GM11168 (cell line): Measurements from ENCODE around the gene SHMT2.

ENCODE experiments used
- in situ Hi-C: fragments of 300-500 bp; cut with MboI; formaldehyde crosslinking; loops from one replicate; pipeline ENCODE4 v1.12.0; 2022; ENCODE audit warnings: low sequenced_read_pairs; ENCODE audit not compliant: unreplicated experiment

The SHMT2 gene

DNA sequence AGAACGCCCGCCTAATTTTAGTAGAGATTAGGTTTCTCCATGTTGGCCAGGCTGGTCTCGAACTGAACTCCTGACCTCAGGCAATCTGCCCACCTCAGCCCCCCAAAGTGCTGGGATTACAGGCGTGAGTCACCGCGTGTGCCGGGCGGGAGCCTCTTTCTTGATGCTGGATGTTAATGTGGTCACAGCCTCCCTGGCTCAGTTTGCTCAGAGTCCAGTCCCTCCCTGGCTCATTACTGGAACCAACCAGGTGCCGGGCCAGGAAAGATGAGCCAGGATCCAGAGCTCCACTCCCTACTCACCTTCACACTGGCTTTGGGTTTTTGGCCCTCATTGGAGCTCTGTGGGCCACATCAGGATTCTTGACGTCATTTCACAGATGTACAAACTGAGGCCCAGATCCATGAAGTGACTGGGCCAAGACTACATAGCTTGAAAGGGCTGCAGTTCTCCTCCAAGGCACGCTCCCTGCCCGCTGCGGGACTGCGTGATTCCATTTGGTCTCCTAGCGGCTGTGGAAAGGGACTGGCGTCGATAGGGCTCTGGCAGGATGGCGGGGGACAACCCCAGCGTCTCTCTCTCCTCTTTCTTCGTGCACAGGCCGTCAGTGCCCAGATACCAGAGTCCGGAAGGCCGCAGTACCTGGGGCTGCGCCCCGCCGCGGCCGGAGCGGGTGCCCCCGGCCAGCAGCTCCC lies 5.1 kb upstream of the SHMT2 start:
- in situ Hi-C loops = no loop called here

- in situ Hi-C loops = no loop called here
Observed at GRCh38 chr12:57224973-57225679, 4.4 kb upstream of the SHMT2 start.

- in situ Hi-C loops = no loop called here
Observed at GRCh38 chr12:57225680-57226210, 3.8 kb upstream of the SHMT2 start.

GRCh38 chr12:57226588-57227314 lies 2.8 kb upstream of the SHMT2 start:
- in situ Hi-C loops = no loop called here

- in situ Hi-C loops = no loop called here
Observed at GRCh38 chr12:57227315-57228115, 2.0 kb upstream of the SHMT2 start.

GRCh38 chr12:57229046-57229633 lies 371 bp upstream of the SHMT2 start:
- in situ Hi-C loops = no loop called here

GRCh38 chr12:57230381-57231155 lies 1.1 kb downstream of the SHMT2 start:
- in situ Hi-C loops = no loop called here

- in situ Hi-C loops = no loop called here
Observed at GRCh38 chr12:57231276-57232021, 1.9 kb downstream of the SHMT2 start.

DNA sequence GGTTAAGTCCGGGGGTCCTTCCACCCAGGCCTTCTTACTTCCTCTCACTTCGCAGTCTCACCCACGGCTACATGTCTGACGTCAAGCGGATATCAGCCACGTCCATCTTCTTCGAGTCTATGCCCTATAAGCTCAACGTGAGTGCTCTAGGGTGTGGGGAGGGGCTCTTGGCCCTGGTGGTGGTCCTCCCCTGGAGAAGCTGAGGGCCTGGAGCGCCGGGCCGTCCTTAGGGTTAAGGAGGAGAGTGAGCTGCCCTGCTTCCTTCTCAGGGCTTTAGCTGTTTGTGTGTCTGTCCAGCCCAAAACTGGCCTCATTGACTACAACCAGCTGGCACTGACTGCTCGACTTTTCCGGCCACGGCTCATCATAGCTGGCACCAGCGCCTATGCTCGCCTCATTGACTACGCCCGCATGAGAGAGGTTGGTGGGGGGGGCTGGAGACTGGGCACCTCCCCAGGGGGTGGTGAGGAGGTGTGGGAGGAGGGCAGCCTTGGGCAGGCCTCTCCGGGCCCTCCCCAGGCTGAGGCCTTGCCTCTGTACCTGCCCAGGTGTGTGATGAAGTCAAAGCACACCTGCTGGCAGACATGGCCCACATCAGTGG lies 2.7 kb downstream of the SHMT2 start:
- in situ Hi-C loops = no loop called here

DNA sequence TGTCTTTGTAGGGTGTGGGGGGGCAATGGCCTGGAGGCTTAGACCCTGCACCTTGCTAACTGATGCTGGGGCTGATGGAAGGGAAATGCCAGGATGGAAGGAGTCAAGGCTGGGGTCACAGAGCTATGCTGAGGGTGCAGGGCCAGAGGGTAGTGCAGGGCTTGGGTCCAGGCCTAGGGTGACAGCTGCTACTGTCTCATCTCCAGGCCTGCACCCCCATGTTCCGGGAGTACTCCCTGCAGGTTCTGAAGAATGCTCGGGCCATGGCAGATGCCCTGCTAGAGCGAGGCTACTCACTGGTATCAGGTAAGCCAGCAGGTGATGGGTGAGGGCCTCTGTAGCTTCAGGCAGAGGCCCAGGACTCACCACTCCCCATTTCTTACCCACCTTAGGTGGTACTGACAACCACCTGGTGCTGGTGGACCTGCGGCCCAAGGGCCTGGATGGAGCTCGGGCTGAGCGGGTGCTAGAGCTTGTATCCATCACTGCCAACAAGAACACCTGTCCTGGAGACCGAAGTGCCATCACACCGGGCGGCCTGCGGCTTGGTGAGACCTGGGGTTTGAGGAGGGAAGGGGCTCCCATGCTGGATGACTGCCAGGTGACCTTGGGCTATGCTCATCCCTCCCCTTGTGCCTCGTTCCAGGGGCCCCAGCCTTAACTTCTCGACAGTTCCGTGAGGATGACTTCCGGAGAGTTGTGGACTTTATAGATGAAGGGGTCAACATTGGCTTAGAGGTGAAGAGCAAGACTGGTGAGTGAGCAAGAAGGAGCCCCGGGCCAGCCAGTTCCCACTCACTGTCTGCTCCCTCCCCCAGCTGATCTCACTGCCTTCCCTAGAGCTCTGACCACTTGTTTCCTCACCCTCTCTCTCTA lies 4.1 kb downstream of the SHMT2 start:
- in situ Hi-C loops = no loop called here

DNA sequence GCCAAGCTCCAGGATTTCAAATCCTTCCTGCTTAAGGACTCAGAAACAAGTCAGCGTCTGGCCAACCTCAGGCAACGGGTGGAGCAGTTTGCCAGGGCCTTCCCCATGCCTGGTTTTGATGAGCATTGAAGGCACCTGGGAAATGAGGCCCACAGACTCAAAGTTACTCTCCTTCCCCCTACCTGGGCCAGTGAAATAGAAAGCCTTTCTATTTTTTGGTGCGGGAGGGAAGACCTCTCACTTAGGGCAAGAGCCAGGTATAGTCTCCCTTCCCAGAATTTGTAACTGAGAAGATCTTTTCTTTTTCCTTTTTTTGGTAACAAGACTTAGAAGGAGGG lies 4.7 kb downstream of the SHMT2 start:
- in situ Hi-C loops = no loop called here

GRCh38 chr12:57234571-57235016 lies 5.1 kb downstream of the SHMT2 start:
- in situ Hi-C loops = no loop called here

- in situ Hi-C loops = no loop called here
Observed at GRCh38 chr12:57235017-57235727, 5.7 kb downstream of the SHMT2 start.

- in situ Hi-C loops = no loop called here
Observed at GRCh38 chr12:57235728-57236131, 6.2 kb downstream of the SHMT2 start.

- in situ Hi-C loops = no loop called here
Observed at GRCh38 chr12:57236201-57236924, 6.9 kb downstream of the SHMT2 start.
